Stimulated activated CD4-positive, alpha-beta T cell treated with anti-CD3 and anti-CD28 coated beads, Interleukin-2, amount 100 ng/mL, for 4 hours (primary cell): ENCODE data around the gene MRPL42.
"Not testable (repeated sequence)": the region's sequence is repeated elsewhere in the genome, so short reads cannot be mapped to it uniquely, and the experiment has no call there.

Source experiments
- DNase-seq: peaks from one replicate; pipeline ENCODE4 v3.0.0-alpha.2; 2020; ENCODE audit warnings: low read depth

MRPL42 gene

DNA sequence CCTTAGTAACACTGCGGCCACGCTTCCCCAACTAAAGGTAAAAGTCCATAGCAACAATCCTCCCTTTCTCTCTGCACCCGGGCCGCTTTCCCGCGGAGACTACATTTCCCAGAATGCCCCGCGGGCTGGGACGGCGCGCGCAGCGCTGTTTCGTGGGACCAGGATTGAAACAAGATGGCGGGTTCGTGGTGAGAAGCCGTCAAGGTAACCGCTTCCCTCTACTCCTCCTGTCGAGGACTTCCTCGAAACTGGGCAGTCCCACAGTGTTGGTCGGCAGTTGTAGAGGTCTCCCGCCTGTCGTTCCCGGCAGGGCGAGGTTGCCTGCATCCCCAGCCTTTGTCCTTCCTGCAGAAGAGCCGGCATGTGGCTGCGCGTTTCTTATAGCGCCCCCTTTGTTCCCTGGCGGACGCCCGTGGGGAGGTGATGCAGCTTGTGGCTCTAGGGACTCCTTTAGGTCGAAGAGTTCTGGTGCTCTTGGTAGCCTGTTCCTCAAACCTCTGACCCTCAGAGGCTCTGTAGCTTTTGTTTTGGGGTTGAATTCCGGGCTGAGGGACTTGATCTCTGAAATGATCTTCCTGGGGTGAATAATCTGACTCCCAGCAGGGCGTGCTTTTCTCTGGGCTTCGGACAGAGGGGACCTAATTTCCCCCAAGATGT, at the start of gene MRPL42:
TSS of gene MRPL42 (plus strand) at position 164 of the 657 bp plus-strand sequence. CDS start 1,772 bp downstream, outside the sequence.
- DNase-seq = peak; percentile 86

DNA sequence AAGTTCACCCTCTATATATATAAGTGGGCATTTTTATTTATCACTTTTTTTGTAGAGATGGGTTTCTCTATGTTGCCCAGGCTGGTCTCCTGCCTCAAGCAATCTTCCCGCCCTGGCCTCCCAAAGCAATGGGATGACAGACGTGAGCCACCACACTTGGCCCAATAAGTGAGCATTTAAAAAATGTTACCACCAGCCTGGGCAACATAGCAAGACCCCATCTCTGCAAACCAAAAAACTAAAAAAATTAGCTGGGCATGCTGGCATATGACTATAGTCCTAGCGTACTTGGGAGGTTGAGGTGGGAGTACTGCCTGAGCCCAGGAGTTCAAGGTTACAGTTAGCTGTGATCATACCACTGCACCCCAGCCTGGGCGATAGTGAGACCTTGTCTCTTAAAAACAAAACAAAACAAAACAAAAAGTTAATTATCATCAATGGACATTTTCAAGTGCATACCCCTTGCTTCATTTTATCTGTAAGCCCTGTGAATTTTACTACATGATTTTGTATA, 49.3 kb upstream of the MRPL42 start:
- no peak for DNase-seq

DNA sequence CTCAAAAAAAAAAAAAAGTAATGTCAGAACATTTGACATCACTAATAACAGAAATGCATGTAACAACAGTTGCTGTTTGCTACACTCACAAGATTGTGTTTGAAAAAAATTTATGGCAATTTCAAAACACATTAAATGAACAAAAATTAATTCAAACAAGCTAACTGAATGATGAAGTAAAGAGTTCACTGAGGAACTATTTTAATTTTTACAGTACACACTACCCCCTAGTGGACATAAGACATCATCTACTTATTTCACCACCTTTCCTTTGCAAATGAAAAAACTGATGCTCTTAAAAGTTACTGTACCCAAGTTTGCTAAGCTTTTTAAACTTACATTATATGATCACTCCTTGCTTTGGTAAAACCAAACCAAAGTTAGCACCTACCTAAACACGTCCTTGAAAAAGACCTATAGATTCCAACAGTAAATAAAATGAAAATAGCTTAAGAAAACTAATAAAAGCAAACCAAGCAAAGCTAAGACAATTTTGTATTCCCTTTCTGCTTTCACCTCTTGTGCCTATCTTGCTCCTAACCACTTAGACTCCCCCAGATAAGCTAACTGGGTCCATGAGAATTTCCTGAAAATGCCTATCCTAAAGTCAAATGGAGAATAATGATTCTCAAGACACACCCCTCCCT, 47.8 kb upstream of the MRPL42 start:
- DNase-seq = no peak

DNA sequence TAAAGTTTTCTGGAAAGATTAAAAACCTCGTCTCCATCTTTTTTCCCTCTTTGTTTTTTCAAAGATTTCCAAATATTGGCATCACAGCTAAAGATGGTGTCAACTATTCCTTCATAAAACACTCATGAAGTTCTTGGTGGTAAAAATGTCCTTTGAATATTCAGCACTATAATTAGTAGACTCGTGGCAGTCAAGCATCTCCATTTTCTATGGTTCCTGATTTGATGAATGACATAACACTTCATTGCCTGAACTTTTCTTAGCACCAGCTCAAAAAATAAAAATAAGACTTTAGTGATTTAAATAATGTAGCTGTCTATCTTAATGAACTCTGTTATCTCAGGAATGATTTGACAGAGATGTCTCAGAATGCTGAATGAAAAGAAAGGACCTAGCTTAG, 45.3 kb upstream of the MRPL42 start:
- DNase-seq = no peak

DNA sequence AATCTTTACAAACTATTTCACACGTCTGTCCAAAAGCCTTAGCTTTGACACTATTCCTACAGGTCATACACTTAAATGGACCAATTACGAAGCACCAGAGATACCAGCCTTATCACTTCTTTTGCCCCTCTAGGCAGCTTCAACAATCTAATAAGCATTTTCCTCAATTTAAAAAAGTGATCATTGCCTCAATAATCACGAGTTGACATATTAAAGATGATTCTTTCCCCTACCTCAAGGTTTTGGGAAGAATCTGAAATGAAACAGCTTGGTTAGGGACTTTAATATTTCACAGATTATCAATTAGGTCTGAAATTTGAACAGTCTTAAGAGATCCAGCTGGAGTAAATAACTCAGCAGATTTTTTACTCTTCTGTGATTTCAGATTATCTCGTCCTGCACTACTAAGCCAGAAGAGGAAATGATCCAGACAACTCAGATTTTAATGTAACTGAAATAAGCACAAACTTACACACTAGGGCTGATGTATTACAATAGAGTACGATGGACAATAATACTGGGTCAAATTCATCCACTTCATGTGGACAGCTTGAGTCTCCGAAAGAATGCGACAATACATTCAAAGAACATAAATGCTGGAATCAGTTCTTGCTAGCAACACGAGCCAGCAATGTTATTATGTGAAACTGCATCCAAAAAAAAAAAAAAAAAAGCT, 41.4 kb upstream of the MRPL42 start:
- no peak for DNase-seq

DNA sequence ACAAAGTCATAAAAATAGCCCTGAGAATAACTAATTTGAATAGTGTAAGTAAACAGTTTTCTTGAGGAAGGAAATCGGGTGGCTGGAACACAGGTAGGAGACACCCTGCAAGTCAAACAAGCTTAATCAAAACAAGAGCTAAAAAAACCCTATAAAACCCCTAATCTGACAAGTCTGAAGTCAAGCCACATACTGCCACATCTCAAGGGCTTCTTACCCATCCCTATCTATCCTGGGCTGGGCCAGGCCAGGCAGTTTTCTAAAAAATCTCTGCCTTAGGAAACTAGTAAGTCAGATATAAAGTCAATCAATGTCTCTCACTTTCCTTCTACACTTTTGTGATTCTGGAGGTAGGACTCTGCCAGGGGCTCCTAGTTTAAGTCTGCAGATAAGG, 40.9 kb upstream of the MRPL42 start:
- DNase-seq = no peak

DNA sequence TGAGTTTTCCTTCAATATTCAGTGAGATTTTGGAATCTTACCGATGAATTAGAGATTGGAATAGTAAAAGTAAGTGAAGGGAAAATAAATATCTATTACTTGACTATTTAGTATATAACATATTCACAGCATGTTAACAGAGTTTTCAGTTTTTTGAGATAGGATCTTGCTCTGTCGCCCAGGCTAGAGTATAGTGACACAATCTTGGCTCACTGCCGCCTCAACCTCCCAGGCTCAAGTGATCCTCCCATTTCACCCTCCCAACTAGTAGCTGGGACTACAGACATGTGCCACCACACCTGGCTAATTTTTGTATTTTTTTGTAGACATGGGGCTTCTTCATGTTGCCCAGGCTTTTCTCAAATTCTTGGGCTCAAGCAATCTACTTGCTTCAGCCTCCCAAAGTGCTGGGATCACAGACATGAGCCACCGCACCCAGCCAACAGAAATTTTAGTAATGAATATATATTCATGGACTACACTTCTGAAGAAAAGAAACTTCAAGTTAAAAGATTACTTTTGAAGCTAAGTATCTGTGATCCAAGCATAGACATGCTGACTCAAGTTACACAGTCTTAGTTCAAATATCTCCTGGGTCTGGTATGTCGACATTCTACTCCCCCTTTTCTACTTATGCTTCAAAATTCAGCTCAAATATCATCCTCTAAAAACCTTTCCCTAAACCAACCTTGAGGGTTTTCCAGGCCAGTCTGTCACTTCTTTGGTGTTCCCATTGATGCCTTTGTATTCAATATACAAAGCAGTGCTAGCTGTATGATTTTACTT, 39.3 kb upstream of the MRPL42 start:
- no peak for DNase-seq

DNA sequence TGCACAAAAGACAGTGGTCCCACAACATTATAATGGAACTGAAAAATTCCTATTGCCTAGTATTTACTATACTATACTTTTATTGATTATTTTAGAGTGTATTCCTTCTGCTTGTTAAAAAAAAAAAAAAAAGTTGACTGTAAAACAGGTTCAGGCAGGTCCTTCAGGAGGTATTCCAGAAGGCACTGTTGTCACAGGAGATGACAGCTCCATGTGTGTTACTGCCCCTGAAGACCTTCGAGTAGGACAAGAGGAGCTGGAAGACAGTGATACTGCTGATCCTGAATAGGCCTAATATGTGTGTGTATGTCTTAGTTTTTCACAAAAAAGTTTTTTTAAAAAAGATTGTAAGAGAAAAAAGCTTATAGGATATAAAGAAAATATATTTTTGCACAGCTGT, 37.9 kb upstream of the MRPL42 start:
- no peak for DNase-seq

DNA sequence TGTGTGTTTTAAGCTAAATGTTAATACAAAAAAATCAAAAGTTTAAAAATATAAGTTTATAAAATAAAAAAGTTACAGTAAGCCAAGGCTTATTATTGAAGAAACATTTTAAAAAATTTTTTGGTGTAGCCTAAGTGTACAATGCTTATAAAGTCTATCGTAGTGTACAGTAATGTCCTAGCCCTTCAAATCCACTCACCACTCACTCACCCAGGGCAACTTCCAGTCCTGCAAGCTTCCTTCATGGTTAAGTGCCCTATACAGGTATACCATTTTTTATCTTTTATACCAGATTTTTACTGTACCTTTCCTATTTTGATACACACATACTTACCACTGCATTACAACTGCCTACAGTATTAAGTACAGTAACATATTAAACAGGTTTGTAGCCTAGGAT, 37.5 kb upstream of the MRPL42 start:
- no peak for DNase-seq

DNA sequence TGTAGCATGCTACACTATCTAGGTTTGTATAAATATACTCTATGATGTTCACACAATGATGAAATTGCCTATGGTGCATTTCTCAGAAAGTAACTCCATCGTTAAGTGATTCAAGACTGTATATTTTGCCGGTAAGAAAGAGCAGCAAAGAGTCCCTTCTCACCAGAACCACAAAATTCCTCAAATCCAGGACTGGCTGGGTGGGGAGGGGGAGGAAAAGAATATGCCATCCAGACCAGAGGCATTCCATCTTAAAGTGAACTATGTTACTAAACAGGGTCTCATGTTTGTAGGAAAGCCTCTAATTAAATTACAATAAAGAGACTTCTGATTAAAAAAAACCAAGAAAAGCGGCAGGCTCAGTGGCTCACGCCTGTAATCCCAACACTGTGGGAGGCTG, 37.0 kb upstream of the MRPL42 start:
- DNase-seq = no peak

DNA sequence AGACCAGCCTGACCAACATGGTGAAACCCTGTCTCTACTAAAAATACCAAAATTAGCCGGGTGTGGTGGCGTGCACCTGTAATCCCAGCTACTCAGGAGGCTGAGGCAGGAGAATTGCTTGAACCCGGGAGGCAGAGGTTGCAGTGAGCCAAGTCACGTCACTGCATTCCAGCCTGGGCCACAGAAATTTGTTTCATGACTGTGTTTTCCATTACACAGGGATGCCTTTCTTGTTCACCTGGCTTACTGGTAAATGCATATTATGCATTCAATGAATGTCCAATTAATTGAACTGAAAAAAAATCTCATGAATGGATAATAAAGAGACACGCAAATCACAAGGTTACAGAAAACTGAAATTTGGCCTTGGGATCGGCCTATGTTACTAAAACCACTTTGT, 35.3 kb upstream of the MRPL42 start:
- not testable (repeated sequence) for DNase-seq

DNA sequence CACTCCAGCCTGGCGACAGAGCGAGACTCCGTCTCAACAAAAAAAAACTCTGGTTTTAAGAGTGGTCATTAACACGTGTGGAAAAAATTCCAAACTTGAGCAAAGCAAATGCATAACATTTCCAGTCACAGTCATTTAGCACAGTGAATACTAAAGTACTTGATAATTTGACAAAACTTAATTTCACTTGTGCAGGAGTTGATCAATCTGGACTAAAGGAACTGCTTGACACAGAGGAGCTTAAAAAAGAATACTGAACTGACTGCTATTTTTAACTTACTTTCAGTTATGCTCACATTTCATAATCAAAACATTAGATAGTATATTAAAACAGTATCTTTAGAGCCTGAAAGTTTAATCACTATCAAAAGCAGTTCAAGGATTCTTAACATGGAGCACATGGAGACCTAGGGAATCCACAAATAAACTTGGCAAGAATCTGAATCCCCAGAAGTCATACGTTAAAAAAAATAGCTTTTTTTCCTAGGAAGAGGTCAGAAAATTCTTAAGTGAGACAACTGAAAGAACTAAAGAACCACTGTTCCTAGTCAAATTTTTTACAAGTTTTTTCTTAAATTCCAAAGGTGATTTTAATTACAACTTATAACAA, 33.0 kb upstream of the MRPL42 start:
- no peak for DNase-seq

DNA sequence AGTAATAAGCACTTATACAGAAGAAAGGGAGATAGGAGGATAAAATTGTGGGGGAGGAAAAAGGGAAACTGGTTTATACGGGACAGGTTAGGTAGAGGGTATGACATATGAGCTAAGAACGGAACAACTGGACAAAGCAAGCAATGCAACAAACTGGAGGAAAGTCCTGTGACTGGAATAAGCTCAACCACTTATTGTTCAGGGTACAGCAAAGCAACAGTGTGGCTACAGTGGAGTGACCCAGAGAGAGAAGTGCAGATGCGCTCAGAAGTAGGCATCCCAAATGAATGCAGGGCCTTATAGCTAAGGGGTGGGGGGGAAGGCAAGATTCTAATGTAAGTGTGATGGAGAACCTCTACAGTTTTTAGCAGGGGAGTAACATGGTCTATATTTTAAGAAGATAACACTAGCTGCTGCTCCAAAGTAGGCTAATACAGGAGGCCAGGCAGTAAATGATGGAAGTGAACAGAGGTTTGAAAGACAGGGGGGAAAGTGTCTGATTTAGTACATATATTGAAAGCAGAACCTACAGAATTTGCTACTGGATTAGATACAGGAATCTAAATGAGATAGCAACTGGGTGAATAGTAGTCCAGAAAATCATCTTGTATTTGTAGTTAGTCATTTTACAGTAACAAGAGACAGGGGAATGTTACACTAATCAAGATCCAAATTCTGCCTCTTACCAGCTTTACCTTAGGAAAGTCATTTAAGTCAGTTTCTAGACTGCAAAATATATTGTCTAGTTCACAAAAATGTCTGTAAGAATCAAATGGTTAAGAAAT, 28.9 kb upstream of the MRPL42 start:
- no peak for DNase-seq

DNA sequence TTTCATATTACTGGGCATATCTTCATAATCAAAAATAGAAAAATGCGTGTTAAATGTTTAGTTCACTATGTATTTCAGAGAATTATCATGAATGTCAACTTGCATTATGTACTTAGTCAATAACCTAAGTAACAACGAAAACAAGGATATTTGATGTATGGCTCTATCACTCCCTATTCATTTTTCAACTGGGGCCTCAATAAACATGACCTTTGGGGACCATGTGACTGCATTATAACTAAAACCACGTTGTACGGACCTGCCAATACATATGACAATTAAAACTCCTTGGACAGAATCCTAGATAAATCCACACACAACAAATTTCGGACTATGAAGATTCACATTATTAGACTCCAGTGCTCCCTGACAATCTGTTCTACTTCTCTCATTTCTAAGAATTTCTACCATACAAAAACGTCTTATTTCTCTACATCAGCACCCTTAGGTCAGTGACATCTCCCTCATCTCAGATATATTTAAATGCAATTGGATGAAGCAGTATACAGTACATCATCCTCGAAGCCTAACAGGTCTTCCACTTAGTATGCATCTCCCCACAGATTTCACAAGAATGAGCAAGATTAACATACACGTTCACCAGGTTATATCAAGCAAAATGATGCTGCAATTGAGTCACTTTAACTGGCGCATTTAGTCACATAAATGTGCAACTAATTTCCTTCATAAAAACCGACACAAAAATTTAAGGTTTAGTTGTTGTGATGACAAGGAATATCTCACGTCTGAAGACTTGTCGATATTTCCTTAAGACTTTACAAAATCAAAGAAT, 27.1 kb upstream of the MRPL42 start:
- no peak for DNase-seq

DNA sequence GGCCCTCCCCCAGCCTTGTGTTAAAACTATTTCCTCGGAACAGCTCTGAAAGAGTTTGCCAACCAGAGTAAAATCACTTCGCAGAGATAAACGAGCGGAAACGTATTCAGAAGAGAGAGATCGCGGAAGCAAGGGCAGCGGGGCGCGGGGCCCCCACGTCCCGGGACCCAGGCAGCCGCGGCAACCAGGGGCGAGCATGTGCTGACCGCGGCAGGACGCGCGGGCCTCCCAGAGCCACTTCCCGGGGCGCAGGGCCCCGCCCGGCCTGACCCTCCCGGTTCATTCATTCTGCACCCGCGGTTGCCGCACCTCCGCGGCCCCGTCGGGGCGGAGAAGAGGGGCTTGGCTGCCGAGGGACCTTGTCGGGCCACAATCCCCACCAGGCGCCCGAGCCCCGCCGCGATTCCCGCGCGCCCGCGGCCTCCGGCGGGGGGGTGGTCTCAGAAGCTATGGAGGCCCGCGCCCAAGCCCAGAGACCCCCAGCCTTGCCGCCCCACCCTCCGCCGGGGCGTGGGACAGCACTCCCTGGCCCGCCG, 26.2 kb upstream of the MRPL42 start:
- no peak for DNase-seq

DNA sequence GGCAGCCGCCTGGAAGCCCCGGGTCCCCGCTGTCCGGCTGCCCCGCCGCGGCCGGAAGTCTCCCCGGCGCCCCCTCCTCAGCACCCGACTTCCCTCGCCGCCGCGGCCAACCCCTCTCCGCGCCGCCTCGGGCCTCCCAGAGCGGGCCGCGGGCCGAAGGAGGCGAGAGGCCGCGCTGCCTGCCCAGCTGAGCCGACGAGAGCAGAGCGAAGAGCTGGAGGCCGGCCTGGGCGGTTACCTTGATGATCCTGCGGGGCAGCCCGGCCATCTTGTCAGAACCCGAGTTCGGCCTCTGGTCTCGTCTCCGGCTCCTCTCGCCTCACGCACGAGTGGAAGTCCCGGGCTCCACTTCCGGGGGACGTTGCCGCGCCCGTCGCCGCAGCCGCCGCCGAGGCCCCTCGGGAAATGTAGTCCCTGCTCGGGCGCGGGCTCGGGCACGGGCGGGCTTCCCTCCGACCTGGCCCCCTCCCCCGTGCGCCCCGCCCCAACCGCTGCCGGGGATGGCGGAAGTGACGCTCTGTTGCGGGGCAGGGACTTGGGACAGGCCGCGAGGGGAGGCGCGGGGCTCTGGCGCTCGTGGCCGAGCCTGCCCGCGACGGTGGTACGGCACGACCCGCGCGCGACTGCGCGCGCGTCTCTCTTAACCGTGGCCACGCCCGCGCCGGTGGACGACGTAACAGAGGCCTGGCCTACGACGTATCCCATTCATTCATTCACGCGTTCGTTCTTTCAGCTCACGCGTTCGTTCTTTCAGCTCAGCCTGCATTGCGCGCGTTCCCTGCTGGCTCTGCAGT, 25.5 kb upstream of the MRPL42 start, which contains the start of gene UBE2N:
TSS of gene UBE2N (minus strand) at position 331 of the 794 bp plus-strand sequence. CDS start at position 268, 63 bp downstream.
- peak; percentile 96 for DNase-seq

DNA sequence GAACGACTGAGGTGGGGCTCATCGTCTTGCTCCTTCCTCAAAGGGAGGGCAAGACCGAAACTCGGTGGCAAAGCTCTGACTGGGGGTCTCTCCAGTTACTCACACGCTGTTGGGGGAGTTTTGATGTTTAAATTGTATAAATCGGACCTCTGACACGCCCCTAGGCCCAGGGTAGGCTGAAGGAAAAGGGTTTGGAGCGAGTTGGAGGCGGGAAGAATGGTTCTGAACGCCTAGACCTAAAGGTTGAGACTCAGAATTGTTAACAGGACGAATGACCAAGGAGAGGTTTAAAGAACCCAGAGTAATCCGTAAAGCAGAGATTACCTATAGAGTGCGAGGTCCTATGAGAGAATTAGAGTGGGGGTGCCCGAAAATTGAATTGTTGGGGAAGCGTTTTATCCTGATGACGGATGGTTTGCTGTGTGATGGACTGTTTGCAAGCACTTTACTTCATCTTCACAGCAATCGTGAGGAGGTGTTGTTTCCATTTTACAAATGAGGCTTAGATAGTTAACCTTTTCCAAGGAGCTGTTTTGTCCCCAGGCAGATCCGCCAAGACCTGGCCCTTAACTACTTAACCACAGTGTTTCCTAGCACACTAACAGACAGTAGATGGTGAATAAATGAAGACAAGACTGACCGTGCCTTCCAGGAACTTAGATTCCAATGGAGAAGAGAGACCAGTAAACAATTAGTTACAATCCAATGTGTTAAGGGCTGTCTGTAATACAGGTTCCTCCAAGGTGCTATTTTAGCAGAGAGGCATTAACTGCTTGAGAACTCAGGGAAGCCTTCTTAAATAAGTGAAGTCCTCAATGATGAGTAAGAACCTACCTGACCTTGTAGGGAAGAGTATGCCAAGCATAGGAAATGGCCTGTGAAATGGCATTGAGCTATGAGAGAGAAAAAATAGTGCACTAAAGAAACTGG, 24.6 kb upstream of the MRPL42 start:
- DNase-seq = no peak

DNA sequence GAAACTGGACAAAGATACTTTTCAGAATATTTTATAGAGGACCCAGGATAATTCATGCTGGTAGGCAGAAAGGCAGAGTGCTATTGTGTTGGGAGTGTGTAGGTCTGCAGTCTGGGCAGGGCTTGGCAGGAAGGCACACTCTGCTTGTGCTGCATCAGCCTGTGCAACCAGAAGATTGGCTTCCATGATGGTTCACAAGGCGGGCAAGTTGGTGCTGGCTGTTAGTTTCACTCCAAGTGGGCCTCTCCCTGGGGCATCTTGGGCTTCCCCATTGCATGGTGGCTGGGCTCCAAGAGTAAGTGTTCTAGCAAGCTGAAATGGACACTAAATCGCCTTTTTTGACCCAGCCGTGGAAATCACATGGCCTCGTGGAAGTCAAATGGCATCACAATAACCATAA, 23.7 kb upstream of the MRPL42 start:
- no peak for DNase-seq
